ENCODE data around the gene PCDHGB4.
A peak's percentile ranks its signal among the peaks of the same experiment; 100 is the strongest.
"Not testable (repeated sequence)": the region's sequence is repeated elsewhere in the genome, so short reads cannot be mapped to it uniquely, and the experiment has no call there.

The PCDHGB4 gene

DNA sequence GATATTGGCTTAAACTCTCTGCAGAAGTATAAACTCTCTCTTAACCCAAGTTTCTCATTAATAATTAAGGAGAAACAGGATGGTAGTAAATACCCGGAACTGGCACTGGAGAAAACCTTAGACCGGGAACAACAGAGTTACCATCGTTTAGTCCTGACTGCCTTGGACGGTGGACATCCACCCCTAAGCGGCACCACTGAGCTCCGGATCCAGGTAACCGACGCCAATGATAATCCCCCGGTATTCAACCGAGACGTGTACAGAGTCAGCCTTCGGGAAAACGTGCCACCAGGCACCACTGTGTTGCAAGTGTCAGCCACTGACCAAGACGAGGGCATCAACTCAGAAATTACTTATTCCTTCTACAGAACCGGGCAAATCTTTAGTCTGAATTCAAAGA, 11.1 kb downstream of the PCDHGB4 start:
- DNase-seq (ENCODE audit: low read depth in 2 of 2): no peak

DNA sequence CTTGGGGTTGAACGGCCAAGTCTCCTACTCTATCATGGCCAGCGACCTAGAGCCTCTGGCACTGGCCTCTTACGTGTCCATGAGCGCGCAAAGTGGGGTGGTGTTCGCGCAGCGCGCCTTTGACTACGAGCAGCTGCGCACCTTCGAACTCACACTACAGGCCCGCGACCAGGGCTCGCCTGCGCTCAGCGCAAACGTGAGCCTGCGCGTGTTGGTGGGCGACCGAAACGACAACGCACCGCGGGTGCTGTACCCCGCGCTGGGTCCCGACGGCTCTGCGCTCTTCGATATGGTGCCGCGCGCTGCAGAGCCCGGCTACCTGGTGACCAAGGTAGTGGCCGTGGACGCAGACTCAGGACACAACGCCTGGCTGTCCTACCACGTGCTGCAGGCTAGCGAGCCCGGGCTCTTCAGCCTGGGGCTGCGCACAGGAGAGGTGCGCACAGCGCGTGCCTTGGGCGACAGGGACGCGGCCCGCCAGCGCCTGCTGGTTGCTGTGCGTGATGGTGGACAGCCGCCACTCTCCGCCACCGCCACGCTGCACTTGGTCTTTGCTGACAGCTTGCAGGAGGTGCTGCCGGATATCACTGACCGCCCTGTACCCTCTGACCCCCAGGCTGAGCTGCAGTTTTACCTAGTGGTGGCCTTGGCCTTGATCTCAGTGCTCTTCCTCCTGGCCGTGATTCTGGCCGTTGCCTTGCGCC, 12.2 kb downstream of the PCDHGB4 start:
- no peak for DNase-seq (ENCODE audit: low read depth in 2 of 2)

DNA sequence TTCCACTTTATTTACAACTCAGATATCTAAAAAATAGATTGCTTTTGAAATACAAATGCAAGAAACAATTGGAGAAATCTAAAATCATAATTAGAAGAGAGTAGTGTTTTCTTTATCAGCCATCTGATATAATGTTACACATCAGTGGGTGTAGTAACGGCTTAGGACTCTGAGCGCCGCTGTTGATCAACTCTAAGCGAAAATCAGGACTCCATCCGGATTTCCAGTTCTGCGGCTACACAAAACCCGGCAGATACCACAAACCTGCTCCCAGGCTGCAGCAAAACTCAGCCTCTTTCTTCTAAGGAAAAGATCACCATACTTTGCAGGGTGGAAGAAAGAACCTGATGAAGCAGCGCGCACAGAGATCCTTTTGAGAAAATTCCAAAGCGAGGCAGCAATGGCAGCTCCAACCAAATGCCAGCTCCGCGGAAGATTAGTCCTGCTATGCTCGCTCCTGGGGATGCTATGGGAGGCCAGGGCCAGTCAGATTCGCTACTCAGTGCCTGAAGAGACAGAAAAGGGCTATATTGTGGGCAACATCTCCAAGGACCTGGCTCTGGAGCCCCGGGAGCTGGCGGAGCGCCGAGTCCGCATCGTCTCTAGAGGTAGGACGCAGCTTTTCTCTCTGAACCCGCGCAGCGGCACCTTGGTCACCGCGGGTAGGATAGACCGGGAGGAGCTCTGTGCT, 15.2 kb downstream of the PCDHGB4 start, which contains the start of gene PCDHGA9:
Gene PCDHGA9, plus strand, starts transcription at position 226 of the 691 bp plus-strand sequence. Its CDS starts 175 bp downstream, at position 401.
- no peak for DNase-seq (ENCODE audit: low read depth in 2 of 2)

DNA sequence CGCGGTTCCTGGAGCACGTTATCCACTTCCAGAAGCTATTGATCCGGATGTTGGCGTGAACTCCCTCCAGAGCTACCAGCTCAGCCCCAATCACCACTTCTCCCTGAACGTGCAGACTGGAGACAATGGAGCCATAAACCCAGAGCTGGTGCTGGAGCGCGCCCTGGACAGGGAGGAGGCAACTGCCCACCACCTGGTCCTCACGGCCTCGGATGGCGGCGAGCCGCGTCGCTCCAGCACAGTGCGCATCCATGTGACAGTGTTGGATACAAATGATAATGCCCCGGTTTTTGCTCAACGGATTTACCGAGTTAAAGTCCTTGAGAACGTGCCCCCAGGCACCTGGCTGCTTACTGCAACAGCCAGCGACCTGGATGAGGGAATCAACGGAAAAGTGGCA, 15.9 kb downstream of the PCDHGB4 start:
- no peak for DNase-seq (ENCODE audit: low read depth in 2 of 2)

DNA sequence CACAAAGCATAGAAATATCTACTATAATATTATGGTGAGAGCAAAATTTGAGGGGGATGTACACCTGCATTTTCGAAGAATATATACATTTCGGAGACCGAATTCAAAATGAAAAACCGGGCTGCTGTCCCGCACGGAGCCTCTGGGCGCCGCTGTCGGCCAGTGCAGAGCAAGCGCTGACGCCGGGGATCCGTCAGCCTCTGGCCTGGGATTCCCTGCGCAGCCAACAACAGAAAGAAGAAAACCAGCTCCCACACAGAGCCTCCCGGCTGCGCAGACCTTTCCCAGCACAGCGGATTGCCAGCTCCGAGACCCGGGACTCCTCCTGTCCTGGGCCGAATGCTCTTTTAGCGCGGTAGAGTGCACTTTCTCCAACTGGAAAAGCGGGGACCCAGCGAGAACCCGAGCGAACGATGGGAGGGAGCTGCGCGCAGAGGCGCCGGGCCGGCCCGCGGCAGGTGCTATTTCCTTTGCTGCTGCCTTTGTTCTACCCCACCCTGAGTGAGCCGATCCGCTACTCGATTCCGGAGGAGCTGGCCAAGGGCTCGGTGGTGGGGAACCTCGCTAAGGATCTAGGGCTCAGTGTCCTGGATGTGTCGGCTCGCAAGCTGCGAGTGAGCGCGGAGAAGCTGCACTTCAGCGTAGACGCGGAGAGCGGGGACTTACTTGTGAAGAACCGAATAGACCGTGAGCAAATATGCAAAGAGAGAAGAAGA, 20.4 kb downstream of the PCDHGB4 start, which contains the start of gene PCDHGB6:
Gene PCDHGB6, plus strand, starts transcription at position 232 of the 716 bp plus-strand sequence. Its CDS starts 182 bp downstream, at position 414.
- not testable (repeated sequence) for DNase-seq (ENCODE audit: low read depth in 2 of 2)

DNA sequence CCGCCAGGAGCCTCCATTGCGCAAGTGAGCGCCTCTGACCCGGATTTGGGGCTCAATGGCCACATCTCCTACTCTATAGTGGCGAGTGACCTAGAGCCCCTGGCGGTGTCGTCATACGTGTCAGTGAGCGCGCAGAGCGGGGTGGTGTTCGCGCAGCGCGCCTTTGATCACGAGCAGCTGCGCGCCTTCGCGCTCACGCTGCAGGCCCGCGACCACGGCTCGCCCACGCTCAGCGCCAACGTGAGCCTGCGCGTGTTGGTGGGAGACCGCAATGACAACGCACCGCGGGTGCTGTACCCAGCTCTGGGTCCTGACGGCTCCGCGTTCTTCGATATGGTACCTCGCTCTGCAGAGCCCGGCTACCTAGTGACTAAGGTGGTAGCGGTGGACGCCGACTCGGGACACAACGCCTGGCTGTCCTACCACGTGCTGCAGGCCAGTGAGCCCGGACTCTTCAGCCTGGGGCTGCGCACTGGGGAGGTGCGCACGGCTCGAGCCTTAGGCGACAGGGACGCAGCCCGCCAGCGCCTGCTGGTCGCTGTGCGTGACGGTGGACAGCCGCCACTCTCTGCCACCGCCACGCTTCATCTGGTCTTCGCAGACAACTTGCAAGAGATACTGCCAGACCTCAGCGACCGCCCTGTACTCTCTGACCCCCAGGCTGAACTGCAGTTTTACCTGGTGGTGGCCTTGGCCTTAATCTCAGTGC, 22.3 kb downstream of the PCDHGB4 start:
- DNase-seq (ENCODE audit: low read depth in 2 of 2): no peak

DNA sequence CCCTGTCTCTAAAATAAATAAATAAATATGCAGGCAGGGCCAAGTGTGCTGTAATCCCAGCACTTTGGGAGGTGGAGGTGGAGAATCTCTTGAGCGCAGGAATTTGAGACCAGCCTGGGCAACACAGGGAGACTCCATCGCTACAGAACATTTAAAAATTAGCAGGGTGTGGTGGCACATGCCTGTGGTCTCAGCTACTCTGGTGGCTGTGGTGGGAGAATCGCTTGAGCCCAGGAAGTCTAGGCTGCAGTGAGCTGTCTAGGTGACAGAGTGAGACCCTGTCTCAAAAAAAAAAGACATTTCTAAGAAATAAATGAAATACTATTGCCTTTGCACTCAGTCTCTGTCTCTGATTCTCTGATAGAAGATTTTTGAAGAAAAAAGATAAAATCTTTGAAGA, 24.1 kb downstream of the PCDHGB4 start:
- DNase-seq (ENCODE audit: low read depth in 2 of 2): no peak

DNA sequence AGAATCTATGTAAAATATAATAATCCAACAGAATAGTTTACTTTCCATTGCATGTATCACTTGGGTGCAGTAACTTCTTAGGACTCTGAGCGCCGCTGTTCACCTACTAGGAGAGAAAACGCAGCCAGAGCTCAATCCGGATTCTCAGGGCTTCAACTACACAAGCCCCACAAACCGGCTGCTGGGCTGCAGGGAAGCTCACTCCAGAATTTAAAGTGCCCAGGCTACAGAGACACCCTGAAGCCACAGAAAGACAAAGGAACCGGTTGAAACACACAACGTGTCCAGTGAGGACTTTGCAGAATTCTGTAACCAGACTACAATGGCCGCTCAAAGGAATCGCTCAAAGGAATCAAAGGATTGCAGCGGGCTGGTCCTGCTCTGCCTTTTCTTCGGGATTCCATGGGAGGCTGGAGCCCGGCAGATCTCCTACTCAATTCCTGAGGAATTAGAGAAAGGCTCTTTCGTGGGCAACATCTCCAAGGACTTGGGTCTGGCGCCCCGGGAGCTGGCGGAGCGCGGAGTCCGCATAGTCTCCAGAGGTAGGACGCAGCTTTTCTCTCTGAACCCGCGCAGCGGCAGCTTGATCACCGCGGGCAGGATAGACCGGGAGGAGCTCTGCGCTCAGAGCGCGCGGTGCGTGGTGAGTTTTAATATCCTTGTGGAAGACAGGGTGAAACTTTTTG, 25.5 kb downstream of the PCDHGB4 start, which contains the start of gene PCDHGA10:
Gene PCDHGA10, plus strand, starts transcription at position 134 of the 686 bp plus-strand sequence. Its CDS starts 189 bp downstream, at position 323.
- peak in 1 of 2 donors; percentile 22 for DNase-seq (ENCODE audit: low read depth in 2 of 2)

DNA sequence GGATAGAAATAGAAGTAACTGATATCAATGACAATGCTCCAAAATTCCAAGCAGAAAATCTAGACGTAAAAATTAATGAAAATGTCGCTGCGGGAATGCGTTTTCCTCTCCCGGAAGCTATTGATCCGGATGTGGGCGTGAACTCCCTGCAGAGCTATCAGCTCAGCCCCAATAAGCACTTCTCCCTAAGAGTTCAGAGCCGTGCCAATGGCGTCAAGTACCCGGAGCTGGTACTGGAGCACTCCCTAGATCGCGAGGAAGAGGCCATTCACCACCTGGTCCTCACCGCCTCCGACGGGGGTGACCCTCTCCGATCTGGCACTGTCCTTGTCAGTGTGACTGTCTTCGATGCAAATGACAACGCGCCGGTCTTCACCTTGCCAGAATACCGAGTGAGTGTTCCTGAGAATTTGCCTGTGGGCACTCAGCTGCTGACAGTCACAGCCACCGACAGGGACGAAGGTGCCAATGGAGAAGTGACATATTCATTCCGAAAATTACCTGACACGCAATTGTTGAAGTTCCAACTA, 26.1 kb downstream of the PCDHGB4 start:
- DNase-seq (ENCODE audit: low read depth in 2 of 2): no peak

DNA sequence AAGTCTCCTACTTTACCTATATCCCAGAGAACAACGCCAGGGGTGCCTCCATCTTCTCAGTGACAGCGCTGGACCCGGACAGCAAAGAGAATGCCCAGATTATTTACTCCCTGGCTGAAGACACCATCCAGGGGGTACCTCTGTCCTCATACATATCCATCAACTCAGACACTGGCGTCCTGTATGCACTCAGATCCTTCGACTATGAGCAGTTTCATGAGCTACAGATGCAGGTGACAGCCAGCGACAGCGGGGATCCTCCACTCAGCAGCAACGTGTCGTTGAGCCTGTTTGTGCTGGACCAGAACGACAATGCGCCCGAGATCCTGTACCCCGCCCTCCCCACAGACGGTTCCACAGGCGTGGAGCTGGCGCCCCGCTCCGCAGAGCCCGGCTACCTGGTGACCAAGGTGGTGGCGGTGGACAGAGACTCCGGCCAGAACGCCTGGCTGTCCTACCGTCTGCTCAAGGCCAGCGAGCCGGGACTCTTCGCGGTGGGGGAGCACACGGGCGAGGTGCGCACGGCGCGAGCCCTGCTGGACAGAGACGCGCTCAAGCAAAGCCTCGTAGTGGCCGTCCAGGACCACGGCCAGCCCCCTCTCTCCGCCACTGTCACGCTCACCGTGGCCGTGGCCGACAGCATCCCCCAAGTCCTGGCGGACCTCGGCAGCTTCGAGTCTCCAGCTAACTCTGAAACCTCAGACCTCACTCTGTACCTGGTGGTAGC, 27.2 kb downstream of the PCDHGB4 start:
- DNase-seq (ENCODE audit: low read depth in 2 of 2): not testable (repeated sequence)

DNA sequence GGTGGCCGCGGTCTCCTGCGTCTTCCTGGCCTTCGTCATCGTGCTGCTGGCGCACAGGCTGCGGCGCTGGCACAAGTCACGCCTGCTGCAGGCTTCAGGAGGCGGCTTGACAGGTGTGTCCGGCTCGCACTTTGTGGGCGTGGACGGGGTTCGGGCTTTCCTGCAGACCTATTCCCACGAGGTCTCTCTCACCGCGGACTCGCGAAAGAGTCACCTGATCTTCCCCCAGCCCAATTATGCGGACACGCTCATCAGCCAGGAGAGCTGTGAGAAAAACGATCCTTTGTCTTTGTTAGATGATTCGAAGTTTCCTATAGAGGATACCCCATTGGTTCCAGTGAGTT, 27.7 kb downstream of the PCDHGB4 start:
- not testable (repeated sequence) for DNase-seq (ENCODE audit: low read depth in 2 of 2)

DNA sequence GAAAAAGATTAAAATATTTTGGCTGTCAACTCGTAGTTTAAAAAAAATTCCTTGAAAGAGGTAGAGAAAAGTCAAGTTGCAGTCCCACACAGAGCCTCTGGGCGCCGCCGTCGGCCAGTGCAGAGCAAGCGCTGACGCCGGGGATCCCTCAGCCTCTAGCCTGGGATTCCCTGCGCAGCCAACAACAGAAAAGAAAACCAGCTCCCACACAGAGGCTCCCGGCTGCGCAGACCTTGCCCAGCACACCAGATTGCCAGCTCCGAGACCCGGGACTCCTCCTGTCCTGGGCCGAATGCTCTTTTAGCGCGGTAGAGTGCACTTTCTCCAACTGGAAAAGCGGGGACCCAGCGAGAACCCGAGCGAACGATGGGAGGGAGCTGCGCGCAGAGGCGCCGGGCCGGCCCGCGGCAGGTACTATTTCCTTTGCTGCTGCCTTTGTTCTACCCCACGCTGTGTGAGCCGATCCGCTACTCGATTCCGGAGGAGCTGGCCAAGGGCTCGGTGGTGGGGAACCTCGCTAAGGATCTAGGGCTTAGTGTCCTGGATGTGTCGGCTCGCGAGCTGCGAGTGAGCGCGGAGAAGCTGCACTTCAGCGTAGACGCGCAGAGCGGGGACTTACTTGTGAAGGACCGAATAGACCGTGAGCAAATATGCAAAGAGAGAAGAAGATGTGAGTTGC, 30.1 kb downstream of the PCDHGB4 start, which contains the start of gene PCDHGB7:
Gene PCDHGB7, plus strand, starts transcription at position 184 of the 679 bp plus-strand sequence. Its CDS starts 183 bp downstream, at position 367.
- not testable (repeated sequence) for DNase-seq (ENCODE audit: low read depth in 2 of 2)

DNA sequence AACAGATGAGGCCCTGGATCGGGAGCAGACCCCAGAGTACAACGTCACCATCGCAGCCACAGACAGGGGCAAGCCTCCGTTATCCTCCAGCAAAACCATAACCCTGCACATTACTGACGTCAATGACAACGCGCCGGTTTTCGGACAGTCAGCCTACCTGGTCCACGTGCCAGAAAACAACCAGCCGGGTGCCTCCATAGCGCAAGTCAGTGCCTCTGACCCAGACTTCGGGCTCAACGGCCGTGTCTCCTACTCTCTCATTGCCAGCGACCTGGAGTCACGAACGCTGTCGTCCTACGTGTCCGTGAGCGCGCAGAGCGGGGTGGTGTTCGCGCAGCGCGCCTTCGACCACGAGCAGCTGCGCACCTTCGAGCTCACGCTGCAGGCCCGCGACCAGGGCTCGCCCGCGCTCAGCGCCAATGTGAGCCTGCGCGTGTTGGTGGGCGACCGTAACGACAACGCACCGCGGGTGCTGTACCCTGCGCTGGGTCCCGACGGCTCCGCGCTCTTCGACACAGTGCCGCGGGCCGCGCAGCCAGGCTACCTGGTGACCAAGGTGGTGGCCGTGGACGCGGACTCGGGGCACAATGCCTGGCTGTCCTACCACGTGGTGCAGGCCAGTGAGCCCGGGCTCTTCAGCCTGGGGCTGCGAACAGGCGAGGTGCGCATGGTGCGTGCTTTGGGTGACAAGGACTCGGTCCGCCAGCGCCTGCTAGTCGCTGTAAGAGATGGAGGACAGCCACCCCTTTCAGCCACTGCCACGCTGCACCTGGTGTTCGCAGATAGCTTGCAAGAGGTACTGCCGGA, 31.8 kb downstream of the PCDHGB4 start:
- no peak for DNase-seq (ENCODE audit: low read depth in 2 of 2)

DNA sequence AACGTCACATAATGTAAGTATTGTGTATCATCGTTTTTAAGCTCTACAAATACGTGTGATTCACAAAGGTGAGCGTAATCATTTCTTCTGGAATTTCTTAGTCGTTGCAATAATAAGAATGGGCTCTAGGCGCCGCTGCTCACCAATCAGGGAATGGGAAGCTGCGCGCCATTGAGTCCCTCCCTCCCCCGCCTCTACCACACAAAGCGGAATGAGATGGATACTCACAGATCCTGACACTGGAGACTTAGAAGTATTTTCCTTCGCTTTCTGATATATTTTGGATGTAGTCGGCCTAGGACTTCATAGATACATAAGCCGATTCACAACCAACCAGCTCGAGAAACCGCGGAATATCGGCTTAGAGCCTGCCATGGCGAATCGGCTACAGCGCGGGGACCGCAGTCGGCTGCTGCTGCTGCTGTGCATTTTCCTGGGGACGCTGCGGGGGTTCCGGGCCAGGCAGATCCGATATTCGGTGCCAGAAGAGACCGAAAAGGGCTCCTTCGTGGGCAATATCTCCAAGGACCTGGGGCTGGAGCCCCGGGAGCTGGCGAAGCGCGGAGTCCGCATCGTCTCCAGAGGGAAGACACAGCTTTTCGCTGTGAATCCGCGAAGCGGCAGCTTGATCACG, 33.5 kb downstream of the PCDHGB4 start, which contains the start of gene PCDHGA11:
Gene PCDHGA11, plus strand, starts transcription at position 197 of the 634 bp plus-strand sequence. Its CDS starts 177 bp downstream, at position 374.
- DNase-seq (ENCODE audit: low read depth in 2 of 2): no peak

DNA sequence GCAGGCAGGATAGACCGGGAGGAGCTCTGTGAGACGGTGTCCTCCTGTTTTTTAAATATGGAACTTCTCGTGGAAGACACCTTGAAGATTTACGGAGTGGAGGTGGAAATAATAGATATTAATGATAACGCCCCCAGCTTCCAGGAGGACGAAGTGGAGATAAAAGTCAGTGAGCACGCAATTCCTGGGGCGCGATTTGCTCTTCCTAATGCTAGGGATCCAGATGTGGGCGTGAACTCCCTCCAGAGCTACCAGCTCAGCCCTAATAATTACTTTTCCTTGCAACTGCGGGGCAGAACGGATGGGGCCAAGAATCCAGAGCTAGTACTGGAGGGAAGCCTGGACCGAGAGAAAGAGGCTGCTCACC, 34.0 kb downstream of the PCDHGB4 start:
- DNase-seq (ENCODE audit: low read depth in 2 of 2): no peak

DNA sequence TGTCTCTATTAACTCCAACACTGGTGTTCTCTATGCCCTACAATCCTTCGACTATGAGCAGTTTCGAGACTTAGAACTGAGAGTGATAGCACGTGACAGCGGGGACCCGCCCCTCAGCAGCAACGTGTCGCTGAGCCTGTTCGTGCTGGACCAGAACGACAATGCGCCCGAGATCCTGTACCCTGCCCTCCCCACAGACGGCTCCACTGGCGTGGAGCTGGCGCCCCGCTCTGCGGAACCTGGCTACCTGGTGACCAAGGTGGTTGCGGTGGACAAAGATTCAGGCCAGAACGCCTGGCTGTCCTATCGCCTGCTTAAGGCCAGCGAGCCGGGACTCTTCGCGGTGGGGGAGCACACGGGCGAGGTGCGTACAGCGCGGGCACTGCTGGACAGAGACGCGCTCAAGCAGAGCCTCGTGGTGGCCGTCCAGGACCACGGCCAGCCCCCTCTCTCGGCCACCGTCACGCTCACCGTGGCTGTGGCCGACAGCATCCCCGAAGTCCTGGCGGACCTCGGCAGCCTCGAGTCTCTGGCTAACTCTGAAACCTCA, 35.3 kb downstream of the PCDHGB4 start:
- DNase-seq (ENCODE audit: low read depth in 2 of 2): no peak

DNA sequence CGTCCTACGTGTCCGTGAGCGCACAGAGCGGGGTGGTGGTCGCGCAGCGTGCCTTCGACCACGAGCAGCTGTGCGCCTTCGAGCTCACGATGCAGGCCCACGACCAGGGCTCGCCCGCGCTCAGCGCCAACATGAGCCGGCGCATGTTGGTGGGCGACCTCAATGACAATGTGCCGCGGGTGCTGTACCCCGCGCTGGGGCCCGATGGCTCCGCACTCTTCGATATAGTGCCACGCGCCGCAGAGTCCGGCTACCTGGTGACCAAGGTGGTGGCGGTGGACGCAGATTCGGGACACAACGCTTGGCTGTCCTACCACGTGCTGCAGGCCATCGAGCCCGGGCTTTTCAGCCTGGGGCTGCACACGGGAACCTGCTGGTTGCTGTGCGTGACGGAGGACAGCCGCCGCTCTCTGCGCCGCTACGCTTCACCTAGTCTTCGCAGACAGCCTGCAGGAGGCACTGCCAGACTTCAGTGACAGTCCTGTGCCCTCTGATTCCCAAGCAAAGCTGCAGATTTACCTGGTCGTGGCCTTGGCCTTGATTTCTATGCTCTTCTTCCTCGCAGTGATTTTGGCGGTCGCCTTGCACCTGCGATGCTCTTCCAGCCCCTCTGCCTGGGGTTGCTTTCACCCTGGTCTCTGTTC, 40.4 kb downstream of the PCDHGB4 start:
- DNase-seq (ENCODE audit: low read depth in 2 of 2): no peak
